Thyroid gland (tissue), 4 donors: ENCODE data around the gene MPP3.

ENCODE experiments used
- CTCF ChIP-seq, 6 experiments: fragments of 200-600 bp in 3 of 6; fragments of 450-650 bp in 3 of 6; sonication (generic) in 3 of 6; IDR thresholded peaks; one replicate each; pipeline ENCODE4 v1.5.1; 2016 to 2019; ENCODE audit warnings: antibody characterized with exemption in 6 of 6, mild to moderate bottlenecking in 2 of 6, inconsistent platforms in 1 of 6, moderate library complexity in 1 of 6
- POLR2A ChIP-seq, 2 donors: fragments of 450-650 bp; IDR thresholded peaks; one replicate each; pipeline ENCODE4 v1.6.1; 2017; ENCODE audit warnings: antibody characterized with exemption in 2 of 2, mild to moderate bottlenecking in 2 of 2, moderate library complexity in 1 of 2

GRCh38 chr17:43772877-43773648, 59.9 kb downstream of the MPP3 start:
- no peak for TF ChIP-seq CTCF (IDR thresholded peaks at IDR 0.05)
- no peak for TF ChIP-seq POLR2A (IDR thresholded peaks at IDR 0.05)
